Suprapubic skin (tissue), 4 donors: Measurements from ENCODE around the gene THG1L. TPM values are rescaled to one million over a fixed set of nuclear protein-coding genes. Genes with fewer than 3 reads are reported as not detected.

Source experiments
- DNase-seq, 2 donors: peaks; one replicate each; pipeline ENCODE4 v3.0.0-alpha.2; 2019; ENCODE audit warnings: low spot score in 2 of 2
- H3K27ac ChIP-seq: fragments of 200-600 bp; sonication (generic); one replicate; pipeline ENCODE4 v1.5.1; 2019
- H3K27me3 ChIP-seq: fragments of 200-600 bp; sonication (generic); one replicate; pipeline ENCODE4 v1.5.1; 2019
- H3K36me3 ChIP-seq: fragments of 200-600 bp; sonication (generic); one replicate; pipeline ENCODE4 v1.5.1; 2019
- H3K4me1 ChIP-seq: fragments of 200-600 bp; sonication (generic); one replicate; pipeline ENCODE4 v1.5.1; 2019
- H3K4me3 ChIP-seq: fragments of 200-600 bp; sonication (generic); one replicate; pipeline ENCODE4 v1.5.1; 2019; ENCODE audit warnings: mild to moderate bottlenecking
- H3K9me3 ChIP-seq: fragments of 200-600 bp; sonication (generic); one replicate; pipeline ENCODE4 v1.5.1; 2019
- EP300 ChIP-seq: sonication (generic); formaldehyde crosslinking; IDR thresholded peaks from one replicate; pipeline ENCODE4 v1.6.1; 2017; ENCODE audit warnings: antibody characterized with exemption
- POLR2A ChIP-seq, 2 donors: fragments of 450-650 bp; IDR thresholded peaks; one replicate each; pipeline ENCODE4 v1.6.1; 2017; ENCODE audit warnings: antibody characterized with exemption in 2 of 2, mild to moderate bottlenecking in 2 of 2, moderate library complexity in 2 of 2
- POLR2AphosphoS5 ChIP-seq, 3 donors: sonication (generic); formaldehyde crosslinking; IDR thresholded peaks; one replicate each; pipeline ENCODE4 v1.6.1; 2017; ENCODE audit warnings: antibody characterized with exemption in 3 of 3
- WGBS: methylation state at CpG from one replicate; pipeline ENCODE4 v1.1.5; 2018; 5-methylcytosine and 5-hydroxymethylcytosine counted together
- total RNA-seq, 4 donors: library from RNA; depleted of rRNA; stranded (reverse); fragments of >200 nt; gene quantifications; one replicate each; pipeline ENCODE4 v1.1.0, GENCODE V29; 2016
- TF ChIP-seq, protein P1 (sequence below), 2 donors: fragments of 200-600 bp in 1 of 2; fragments of 450-650 bp in 1 of 2; sonication (generic) in 1 of 2; IDR thresholded peaks; one replicate each; pipeline ENCODE4 v1.5.1; 2016 to 2019; ENCODE audit warnings: antibody characterized with exemption in 2 of 2, mild to moderate bottlenecking in 1 of 2, moderate library complexity in 1 of 2

THG1L gene
- total RNA-seq, 4 donors from 2014 or later, result 5.1 to 14.5 (median 11.0) TPM

GRCh38 chr5:157710431-157710830, 20.8 kb upstream of the THG1L start:
- WGBS, result 66% methylated on average over 3 of the region's 3 CpGs

DNA sequence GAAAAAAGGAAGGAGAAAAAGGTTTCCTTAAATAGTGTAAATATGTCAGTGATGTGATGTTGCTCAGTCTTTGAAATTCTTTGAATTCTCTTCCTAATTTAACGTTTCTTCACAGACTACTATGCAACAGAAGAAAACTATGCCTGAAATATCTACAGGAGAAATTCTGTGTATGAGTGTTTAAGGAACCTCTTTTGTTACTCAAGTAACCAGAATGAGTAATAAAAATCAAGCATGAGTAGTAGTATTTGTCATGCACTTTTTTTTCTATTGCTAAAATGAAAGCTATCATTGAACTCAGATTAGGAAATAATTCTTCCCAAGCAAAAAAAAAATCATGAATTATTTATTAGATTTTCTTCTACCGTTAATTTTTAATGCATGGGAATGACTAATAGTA, 20.3 kb upstream of the THG1L start:
- TF ChIP-seq POLR2AphosphoS5 (IDR thresholded peaks at IDR 0.05) (no peak), POLR2A (IDR thresholded peaks at IDR 0.05) (no peak), EP300 (no peak)
- TF ChIP-seq, protein P1, sequence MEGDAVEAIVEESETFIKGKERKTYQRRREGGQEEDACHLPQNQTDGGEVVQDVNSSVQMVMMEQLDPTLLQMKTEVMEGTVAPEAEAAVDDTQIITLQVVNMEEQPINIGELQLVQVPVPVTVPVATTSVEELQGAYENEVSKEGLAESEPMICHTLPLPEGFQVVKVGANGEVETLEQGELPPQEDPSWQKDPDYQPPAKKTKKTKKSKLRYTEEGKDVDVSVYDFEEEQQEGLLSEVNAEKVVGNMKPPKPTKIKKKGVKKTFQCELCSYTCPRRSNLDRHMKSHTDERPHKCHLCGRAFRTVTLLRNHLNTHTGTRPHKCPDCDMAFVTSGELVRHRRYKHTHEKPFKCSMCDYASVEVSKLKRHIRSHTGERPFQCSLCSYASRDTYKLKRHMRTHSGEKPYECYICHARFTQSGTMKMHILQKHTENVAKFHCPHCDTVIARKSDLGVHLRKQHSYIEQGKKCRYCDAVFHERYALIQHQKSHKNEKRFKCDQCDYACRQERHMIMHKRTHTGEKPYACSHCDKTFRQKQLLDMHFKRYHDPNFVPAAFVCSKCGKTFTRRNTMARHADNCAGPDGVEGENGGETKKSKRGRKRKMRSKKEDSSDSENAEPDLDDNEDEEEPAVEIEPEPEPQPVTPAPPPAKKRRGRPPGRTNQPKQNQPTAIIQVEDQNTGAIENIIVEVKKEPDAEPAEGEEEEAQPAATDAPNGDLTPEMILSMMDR (IDR thresholded peaks at IDR 0.05), result no peak

More at GRCh38 chr5:157710431-157710830, 20.8 kb upstream of the THG1L start:
- Histone ChIP-seq H3K4me1 (no peaks in the 10 kb centered on the region), H3K36me3 (no peaks in the 10 kb centered on the region), H3K4me3 (no peak overlapping the region), H3K9me3 (no peaks in the 10 kb centered on the region), H3K27ac (no peak overlapping the region), H3K27me3 (no peaks in the 10 kb centered on the region)
- DNase-seq, result no peak
- TF ChIP-seq EP300 (no peak), POLR2A (IDR thresholded peaks at IDR 0.05) (no peak), POLR2AphosphoS5 (IDR thresholded peaks at IDR 0.05) (no peak)
- TF ChIP-seq, protein P1 (IDR thresholded peaks at IDR 0.05), result no peak

DNA sequence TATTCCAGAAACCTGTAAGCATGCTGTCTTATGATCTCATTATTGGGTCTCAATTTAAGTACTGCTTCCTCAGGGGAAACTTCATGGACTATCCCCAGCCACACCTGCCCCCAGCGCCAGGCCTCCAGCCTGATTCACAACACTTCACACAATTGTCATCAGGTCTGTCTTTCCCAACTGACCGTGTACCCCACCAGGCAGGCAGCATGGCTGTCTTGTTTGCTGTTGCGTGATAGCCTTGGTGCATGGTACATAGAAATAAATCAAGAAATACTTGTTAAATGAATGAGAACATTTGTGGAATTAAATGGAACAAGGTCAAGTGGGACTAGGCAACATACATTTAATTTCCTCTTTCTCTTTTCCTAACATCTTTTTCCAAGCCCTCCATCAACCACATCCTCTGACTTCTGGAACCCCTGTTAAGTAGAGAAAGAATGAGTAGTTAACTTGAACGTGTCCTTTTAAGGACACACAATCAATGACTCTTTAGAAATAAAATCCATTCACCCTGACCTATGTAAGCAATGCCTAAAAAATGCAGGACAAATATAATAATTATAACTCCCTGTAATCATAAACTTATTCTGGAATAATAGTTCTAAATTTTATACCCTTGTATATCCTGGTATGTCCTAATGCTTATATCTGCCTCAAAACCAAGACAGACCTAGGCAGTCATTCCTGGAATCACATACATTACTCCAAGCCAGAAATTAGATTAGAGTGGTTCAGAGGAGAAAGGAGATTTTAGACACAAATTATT, 17.2 kb upstream of the THG1L start:
- no peaks in the 10 kb centered on the region for H3K27me3 ChIP-seq
- no peaks in the 10 kb centered on the region for H3K9me3 ChIP-seq
- no peak overlapping the region for H3K4me3 ChIP-seq
- no peaks in the 10 kb centered on the region for H3K36me3 ChIP-seq
- no peaks in the 10 kb centered on the region for H3K4me1 ChIP-seq
- WGBS, result 85% methylated on average over 4 of the region's 4 CpGs
- TF ChIP-seq EP300 (no peak), POLR2AphosphoS5 (IDR thresholded peaks at IDR 0.05) (no peak), POLR2A (IDR thresholded peaks at IDR 0.05) (no peak)
- TF ChIP-seq, protein P1 (IDR thresholded peaks at IDR 0.05), result no peak
- H3K27ac ChIP-seq, result no peak overlapping the region
- no peak for DNase-seq

More for the DNA sequence above, 20.3 kb upstream of the THG1L start:
- Histone ChIP-seq H3K27ac (no peak overlapping the region), H3K36me3 (no peaks in the 10 kb centered on the region), H3K27me3 (no peaks in the 10 kb centered on the region), H3K9me3 (no peaks in the 10 kb centered on the region), H3K4me3 (no peak overlapping the region), H3K4me1 (no peaks in the 10 kb centered on the region)
- WGBS, result 38% methylated on average over 2 of the region's 2 CpGs
- DNase-seq, result no peak

- Histone ChIP-seq H3K4me1 (no peaks in the 10 kb centered on the region), H3K36me3 (no peaks in the 10 kb centered on the region), H3K9me3 (no peaks in the 10 kb centered on the region), H3K4me3 (no peak overlapping the region), H3K27ac (no peak overlapping the region), H3K27me3 (no peaks in the 10 kb centered on the region)
- TF ChIP-seq POLR2AphosphoS5 (IDR thresholded peaks at IDR 0.05) (no peak), EP300 (no peak)
- DNase-seq, result no peak
Observed at GRCh38 chr5:157714596-157714864, 16.7 kb upstream of the THG1L start.

DNA sequence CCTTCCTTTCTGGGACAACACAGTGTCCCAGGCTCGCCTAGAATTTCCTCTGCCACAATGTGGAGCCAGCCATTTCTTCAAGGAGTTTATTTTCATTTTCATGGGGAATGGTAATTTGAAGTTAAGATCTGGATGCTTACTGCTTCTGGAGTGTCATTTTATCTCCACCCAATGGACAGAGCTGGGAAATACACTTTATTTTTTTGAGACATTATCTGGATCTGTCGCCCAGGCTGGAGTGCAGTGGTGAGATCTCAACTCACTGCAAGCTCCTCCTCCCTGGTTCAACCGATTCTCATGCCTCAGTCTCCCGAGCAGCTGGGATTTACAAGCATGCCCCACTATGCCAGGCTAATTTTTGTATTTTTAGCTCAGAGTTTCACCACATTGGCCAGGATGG, 12.7 kb upstream of the THG1L start:
- no peaks in the 10 kb centered on the region for H3K4me1 ChIP-seq
- 2% methylated on average over 4 of the region's 4 CpGs for WGBS
- DNase-seq, result no peak
- no peaks in the 10 kb centered on the region for H3K36me3 ChIP-seq
- no peak overlapping the region for H3K27ac ChIP-seq
- H3K9me3 ChIP-seq, result no peaks in the 10 kb centered on the region
- TF ChIP-seq POLR2A (IDR thresholded peaks at IDR 0.05) (no peak), POLR2AphosphoS5 (IDR thresholded peaks at IDR 0.05) (no peak), EP300 (no peak)
- TF ChIP-seq, protein P1 (IDR thresholded peaks at IDR 0.05), result peak in 1 of 2 donors; percentile 37
- H3K4me3 ChIP-seq, result no peak overlapping the region
- no peaks in the 10 kb centered on the region for H3K27me3 ChIP-seq

DNA sequence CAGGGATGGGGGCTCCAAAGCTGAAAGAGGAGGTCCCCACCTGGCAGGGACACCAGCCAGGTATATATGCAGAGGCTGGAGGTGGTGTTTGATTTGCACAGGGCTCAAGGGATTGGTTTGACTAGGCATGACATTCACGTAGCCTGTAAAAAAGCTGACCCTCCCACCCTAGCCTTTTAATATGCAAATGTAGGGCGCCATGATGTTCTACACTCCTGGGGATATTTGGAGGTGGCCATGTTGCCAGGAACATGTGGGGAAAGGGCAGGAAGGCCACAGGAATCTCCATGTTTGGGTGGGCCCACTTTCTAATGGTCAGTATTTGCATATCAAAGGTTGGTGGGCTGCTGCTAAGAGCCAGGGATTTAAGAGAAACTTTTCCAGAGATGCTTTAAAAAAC, 12.0 kb upstream of the THG1L start:
- WGBS, result 91% methylated on average over 2 of the region's 2 CpGs
- no peak overlapping the region for H3K27ac ChIP-seq
- no peak for DNase-seq
- H3K9me3 ChIP-seq, result no peaks in the 10 kb centered on the region
- no peaks in the 10 kb centered on the region for H3K4me1 ChIP-seq
- H3K36me3 ChIP-seq, result no peaks in the 10 kb centered on the region
- H3K4me3 ChIP-seq, result no peak overlapping the region
- TF ChIP-seq, protein P1 (IDR thresholded peaks at IDR 0.05), result no peak
- TF ChIP-seq EP300 (no peak), POLR2A (IDR thresholded peaks at IDR 0.05) (no peak), POLR2AphosphoS5 (IDR thresholded peaks at IDR 0.05) (no peak)
- H3K27me3 ChIP-seq, result no peaks in the 10 kb centered on the region
